Middle frontal gyrus (tissue), 1 donor: ENCODE data around the gene CAMTA1.

ENCODE experiments used
- DNase-seq: peaks from one replicate; pipeline ENCODE4 v3.0.0-alpha.2; 2015; ENCODE audit warnings: low spot score; ENCODE audit errors: extremely low spot score

The CAMTA1 gene

DNA sequence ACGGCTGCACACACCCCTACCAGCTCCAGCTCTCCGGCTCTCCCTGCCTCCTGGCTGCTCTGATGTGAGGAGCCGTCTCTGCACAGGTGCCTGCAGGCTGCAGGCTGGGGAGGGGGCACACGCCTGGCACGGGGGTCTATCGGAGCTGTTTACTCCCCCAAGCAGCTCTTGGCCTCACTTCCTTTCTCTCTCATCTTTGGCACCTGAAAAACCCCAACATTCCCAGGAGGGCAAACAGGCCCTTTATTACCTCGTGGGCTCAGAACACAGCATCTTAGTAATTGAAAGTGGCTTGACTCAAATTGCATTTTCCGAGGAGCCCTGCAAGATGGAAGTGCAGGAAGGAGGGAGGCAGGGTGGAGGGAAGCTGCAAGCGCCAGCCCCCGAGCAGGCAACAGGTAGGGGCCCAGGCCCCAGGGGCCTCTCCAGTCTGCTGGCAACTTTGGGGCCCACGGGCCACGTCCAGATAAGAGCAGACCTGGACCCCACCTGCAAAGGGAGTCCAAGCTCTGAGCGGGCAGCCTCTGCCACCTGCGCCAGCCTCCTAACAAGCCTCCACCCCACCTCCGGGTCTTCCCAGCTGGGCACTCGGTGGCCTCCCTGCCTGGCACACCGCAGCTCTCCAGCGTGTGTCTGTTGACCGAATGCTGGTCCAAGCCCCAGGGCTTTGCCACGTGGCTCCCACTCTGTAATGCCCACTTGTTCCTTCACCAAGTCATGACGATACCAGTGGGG is 722.2 kb downstream of the CAMTA1 start:
- no peak for DNase-seq

DNA sequence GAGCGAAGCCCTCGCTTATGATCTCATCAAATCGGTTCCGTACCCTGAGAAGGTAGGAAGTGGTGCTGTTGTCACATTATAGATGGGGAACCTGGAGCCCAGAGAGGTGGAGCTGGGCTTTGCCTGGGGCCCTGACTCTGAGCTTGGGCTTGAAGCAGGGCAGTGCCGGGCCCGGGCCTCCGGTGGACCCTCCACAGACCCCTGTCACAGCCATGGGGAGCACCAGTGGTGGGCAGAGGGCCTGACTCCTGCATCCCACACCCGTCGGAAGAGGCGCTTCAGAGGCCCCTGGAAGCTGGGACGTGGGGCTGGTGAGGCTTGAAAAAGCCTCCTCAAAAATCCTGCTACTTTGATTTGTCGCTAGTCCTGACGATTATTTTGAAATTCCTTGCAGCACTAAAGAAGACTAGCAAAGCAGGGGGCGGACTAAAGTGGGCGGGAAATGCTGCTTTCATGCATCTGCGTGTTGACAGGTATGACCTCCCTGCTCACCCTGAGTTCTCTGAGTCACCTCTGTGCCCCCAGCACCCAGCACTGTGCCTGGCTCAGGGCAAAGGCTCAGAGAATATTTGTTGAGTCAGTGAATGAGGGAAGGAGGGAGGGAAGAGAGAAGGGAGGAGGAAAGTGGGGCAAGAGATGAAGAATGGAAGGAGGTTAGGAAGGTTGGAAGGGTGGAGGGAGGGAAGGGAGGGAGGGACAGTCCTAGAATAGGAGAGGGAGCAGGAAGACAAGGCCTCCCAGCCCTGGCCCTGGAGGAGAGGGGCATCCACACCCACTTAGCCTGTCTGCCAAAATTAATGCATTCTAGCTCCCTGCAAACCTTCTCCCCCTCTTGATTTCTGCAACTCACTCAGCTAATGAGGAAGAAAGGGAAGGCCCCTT is 723.0 kb downstream of the CAMTA1 start:
- no peak for DNase-seq

DNA sequence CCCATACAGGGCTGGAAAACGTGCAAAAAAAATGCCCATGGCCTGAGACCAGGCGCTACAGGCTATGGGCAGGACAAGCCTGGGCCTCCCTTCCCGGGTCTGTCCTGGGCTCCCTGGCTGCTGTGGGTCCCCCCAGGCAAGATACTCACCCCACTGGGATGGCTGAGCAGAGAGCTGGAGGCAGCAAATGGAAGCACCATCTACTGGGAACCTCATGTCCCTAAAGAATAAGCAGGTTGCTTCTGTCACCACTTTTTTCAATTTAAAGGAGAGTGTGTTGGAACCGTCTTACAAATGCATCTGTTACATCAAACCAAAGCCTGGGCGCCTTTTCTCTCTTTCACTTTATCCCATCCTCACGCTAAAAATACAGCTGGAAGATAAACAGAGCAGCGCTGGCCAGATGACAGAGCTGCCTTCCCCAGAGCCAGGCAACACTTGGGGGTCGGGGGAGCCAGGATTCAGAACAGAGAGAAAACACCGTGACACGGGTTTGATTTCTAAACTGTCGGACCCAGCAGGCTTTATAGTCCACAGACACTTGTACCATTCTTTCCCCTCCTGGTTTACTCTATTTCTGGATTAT is 723.8 kb downstream of the CAMTA1 start:
- no peak for DNase-seq

DNA sequence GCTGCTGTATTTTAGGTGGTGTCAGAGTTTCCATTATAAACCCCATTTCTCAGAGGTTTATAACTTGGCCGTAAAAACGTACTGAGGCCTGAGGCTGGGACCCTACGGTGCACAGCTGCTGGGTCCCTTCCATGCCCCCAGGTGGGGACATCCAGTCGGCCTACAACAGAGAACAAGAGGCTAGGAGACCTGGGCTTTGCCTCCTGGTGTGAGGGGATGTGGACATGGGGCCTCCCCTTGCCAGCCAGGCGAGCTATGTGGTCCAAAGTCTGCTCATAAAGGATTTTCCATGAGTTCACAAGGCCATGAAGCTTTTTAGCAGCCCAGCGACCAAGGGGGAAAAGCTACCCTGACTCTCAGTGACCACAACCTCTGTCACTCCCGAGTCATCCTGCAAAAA is 724.3 kb downstream of the CAMTA1 start:
- no peak for DNase-seq

DNA sequence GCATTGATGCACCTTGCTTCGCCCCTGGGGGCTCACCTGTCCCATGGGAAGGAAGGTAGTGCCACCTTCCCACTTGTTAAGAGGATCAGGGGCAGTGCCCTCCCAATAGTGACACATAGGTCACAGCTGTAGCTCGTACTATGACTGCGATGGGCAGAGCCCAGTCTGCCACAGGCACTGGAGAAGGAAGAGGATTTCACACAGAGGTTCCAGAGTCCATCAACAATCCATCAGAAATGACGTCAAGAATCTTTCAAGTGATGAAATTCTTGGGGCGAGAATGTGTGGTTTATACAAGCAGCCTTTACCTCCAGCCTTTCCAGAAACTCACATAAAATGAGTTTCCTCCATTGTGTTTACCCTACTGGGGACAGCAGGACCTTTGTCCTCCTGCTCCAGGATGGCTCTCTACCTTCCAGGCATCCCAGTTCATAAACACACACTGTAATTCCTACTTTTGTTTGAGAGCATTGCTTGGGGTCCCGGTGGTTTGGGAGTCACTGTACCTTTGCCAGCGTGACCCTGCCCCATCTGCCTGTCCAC is 725.2 kb downstream of the CAMTA1 start:
- DNase-seq, result no peak

DNA sequence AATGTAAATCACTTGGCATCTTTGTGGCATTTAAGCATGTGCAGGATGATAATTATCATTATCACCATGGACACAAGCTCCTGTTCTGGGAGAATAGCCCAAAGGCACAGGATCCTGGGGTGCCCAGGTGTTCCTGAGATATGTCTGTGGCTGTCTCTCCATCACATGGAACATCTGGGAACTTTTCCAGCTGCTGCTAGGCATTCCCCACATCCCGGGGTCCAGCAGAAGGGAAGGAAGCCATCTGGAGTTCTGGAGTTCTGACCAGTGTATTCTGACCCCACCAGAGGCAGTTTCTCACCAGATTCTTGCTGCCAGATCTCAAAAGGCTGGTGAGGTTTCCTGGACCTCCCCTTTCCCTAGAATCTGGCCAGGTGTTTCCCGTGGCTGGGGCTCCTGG is 726.1 kb downstream of the CAMTA1 start:
- no peak for DNase-seq

DNA sequence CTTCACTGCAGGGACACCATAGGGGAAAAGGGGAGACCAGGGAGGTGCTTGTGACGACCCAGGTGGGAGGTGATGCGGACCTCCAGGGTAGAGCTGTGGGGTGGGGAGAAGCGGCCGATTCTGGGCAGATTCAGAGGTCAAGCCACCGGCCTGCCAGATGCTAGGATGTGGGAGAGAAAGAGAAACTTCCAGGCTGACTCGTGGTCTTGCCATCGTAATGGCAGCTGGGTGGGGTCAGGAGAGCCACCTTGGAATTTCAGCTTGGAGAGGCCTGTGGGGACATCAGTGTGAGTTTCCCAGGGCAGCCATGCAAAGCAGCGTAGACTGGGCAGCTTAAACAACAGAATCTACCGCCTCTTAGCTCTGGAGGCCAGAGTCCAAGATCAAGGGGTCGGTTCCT is 727.8 kb downstream of the CAMTA1 start:
- no peak for DNase-seq

DNA sequence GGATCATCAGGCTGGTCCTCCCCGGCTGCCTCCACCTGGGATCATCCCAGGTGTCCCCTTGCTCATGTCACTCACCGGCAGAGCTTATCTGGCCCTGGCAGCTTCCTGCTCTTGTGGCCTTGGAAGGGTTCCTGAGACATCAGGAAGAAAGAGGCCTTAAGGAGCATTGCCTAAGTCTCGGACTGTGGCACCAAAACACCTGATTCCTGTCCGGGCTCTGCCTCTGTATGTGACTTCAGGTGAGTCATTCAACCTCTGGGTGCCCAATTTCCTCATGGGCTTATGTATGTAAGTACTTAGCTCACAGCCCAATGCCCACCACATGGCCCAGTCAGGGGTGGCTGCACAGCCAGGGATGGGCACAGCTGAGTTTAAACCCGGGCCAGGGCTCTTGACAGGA is 729.9 kb downstream of the CAMTA1 start:
- no peak for DNase-seq

DNA sequence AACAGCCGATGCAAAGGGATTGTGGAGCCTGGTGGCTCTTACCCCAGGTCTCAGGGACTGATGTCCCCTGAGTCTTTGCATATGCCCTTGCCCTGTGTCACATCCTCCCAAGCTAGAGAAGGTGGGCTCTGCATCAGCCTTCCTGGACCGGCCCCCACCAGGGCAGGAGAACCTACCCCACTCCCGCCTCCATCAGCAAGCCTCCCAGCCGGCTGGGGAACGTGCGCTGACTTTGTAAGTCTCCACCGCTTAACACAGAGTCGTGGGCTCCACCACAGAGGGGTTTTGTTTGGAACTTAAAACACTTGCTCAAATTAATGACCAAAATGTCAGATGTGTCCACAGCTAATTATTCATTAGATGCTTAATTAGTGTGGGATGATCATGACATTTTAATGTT is 730.6 kb downstream of the CAMTA1 start:
- no peak for DNase-seq

DNA sequence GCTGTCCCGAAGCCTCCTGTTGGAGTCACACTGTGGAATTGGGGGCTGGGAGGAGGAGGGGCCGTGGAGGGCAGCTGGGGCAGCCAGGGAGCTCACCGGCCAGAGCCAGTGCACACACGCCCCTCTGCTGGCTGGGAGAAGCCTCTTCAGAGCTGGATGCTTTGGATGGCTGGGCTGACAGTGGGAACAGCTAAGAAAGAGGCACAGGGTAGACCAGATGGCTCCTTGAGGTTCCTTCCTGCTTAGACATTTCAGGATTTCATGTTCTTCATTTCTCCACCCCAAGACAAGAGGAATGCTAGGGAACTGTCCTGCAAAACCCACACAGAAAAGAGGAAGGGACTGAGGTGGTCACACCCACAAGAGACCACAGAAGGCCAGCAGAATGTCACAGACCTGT is 731.1 kb downstream of the CAMTA1 start:
- DNase-seq, result no peak

DNA sequence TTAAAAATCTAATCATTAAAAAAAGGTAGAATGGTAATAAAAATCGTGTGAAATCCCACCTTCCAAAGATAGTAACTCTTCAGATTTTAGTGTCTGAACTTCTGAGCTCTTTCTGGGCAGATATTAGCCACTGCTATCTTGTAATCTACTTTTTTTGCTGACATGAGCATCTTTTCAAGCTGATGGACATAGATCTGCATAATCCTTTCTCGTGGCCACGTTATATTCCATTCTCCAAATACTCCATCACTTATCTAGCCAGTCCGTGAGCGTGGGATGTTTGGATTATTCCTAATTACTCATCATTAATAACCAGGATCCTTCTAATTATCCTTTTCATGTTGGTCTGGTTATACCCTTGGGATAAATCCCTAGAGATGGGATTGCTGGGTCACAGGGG is 731.7 kb downstream of the CAMTA1 start:
- no peak for DNase-seq

DNA sequence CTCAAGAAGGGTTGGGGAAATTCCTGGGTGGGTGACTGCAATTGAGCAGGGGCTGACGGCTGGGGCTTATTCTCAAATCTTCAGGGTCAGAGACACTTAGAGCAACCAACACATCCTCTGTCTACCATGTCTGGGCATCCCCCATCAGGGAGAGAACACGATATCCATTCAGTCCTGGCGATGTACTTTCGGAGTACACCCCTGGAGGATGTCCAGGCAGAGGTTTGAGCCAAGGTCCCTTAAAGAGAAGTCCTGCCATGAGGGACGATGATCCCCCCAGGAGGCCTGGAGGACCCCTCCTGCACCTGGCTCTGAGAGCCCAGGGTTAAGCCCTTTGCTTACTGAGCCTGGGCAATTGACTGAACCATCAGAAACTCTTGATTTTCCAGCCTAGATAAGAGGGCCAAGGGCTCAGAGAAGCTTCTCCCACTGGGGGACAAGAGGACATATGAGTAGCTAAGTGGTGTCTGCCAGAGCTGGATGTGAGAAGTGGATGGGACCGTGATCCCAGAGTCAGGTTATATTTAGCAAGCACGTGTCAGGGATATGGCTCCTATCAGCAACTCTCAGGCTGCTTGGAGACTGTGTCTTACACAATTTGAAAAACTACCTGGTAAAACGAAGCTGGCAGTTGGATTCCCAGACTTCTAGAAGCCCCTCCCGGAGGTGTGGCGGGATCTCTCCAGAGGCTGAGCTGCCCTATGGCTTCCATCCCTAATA is 732.5 kb downstream of the CAMTA1 start:
- DNase-seq, result no peak

DNA sequence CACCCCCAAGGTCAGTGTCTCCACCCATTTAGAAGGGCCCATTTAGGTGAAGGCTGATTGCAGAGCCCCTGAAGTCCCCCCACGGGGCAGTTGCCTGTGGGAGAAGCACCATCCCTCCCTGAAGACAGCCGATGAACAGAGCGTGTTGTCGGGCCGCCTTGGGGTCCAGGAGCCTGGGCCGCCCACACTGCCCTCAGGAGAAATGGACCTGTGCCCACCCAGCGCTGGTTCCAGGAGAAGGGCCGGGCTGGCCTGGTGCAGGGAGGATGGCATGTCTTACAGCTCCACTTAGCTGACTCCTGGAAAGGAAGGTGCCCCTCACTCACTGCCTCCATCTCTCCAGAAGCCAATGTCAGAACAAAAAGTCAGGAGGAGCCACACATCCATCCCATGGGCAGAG is 733.2 kb downstream of the CAMTA1 start:
- no peak for DNase-seq

DNA sequence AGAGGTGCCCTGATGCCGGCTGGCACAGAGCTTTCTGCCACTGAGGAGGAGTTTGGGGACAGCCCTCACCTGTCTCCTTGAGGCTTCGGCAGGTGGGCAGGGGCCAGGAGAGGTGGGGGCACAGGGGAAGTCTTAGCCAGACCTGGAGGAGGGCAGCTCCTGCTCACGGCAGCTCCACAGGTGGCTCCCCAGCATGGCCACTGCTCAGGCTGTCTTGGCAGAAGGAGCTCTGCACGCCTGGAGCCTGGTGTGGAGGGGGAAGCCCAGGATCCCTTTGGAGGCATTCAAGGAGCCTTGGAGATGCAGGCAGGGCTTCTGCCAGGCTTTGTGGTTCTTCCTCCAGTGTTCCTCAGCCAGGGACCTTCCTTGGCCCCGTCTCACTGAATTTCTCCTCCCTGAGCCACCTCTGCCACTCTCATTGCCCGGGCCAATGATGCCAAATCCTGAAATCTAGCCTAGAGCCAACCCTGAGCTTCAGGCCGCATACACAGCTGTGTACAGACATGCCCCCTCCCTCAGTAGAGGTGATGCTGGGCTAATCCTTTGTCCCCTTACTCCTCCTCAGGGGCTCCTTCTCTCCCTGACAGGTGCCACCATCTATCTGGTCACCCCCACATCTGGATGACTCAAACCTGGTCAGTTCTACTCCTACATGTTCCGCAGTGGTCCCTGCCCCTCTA is 734.1 kb downstream of the CAMTA1 start:
- no peak for DNase-seq

DNA sequence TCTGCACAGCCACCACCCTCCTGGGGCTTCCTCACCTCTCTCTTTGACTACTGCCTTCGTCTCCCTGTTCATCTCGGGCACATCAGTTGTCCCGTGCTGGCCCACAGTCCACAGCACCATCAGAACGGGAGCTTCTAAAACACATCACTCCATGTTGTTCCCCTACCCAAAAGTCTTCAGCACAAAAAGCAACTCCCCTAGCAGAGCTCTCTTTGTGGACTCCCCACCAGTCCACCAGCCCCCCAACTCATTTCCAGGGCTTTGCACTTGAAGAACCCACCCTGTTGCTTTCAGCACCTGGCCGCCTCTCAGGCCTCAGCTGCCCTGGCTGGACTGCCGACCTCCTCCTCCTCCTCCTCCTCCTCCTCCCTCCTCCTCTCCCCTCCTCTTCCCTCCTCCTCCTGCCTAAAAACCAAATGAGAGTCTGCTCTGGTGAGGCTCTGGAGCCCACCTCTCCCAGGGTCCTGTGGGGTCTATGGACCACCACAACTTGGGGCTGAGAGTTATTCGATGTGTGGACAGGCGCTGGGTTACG is 734.7 kb downstream of the CAMTA1 start:
- DNase-seq, result no peak

DNA sequence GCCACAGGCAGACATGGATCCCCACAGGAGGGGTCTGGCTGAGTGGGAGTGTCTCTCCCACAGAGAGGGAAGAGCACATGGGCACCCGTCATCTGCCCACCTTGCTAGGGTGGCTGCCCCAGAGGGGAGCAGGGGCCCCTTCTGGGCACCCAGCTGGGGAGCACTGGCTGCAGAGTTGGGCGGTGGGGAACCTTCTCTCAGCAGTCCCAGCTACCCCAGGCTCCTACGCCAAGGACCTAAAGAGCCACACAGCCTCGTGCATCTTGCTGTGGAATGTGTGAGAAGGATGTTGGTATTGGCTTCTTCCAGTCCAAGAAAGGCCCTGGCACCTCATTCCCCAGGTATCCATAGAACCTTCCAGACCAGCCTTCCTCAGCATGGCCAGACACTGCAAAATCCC is 735.2 kb downstream of the CAMTA1 start:
- no peak for DNase-seq

DNA sequence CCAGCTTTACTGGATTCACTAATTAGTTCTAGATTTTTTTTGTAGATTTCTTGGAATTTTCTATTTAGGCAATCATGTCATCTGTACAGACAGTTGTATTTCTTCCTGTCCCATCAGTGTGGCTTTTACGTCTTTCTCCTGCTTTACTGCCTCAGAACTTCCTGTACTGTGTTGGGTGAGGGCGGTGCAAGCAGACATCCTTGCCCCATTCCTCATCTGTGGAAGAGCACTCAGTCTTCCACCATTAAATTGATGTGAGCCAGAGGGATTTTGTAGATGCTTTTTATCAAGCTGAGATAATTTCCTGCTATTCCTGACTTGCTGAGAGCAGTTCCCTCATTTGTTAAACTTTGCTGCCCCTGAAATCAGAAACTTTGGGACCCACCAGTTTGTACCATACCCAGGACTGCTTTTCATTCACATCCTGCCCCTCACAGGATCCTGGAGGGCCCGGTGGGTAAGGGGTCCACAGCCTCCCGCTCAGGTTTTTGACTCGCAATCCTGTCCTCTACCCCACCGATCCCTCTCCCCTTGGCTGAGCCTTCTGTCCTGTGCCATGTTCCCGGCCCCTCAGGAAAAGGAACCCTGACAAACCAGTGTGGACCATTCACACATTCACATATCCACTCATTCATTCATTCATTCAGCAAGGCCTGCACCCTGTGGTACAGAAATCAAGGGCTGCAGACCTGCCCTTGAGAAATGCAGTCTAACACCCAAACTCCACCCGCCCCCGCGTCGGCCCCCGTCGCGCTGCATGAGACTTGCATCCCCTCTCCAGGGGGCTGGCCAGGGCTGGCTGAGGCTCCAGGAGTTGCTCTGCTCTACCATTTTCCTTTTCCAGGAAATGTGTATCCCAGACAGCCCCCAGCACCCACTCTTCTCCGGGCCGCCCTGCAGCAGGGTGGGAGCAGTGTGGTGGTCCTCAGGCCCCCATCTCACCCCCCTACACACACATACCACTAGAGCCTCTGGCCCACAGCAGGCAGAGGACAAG is 739.4 kb downstream of the CAMTA1 start:
- DNase-seq, result no peak

DNA sequence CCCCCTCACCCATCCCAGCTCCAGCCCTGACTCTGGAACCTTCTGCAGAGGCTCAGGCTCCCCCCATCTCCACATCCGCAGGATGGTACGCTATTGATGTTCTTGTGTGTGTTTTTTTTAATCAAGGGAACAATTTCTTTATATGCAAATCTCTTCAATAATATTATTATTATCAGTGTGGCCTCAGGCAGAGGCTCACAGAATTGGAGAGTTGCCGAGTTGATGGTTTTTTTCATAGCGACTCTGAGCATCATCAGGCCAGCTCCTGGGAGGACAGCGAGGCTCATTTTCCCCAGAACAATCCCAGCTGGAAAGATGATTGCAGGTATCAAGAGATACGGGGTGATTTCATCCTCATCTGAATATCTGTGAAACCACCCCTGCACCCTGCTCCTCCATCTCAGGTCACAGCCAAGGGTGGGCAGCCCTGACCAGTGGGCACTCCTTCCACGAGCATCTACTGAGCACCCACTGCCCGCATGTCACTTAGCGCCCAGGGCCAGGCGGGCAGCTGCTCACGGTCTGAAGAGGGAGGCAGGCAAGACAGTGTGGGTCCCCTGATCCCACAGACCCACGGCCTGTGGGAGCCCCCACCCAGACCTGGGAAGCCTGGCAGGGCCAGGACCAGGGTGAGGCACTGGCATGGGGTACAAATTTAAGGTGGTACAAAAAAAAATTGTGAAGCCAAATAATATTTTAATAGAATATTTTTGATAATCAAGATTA is 740.2 kb downstream of the CAMTA1 start:
- DNase-seq, result no peak
